Stimulated activated CD4-positive, alpha-beta T cell treated with anti-CD3 and anti-CD28 coated beads, Interleukin-12 subunit alpha, Interleukin-12 subunit beta, amount 100 ng/mL, for 4 hours (primary cell): ENCODE data around the gene CDCA3.
A peak's percentile ranks its signal among the peaks of the same experiment; 100 is the strongest.

Source experiments
- DNase-seq: peaks from one replicate; pipeline ENCODE4 v3.0.0-alpha.2; 2020

Gene CDCA3

DNA sequence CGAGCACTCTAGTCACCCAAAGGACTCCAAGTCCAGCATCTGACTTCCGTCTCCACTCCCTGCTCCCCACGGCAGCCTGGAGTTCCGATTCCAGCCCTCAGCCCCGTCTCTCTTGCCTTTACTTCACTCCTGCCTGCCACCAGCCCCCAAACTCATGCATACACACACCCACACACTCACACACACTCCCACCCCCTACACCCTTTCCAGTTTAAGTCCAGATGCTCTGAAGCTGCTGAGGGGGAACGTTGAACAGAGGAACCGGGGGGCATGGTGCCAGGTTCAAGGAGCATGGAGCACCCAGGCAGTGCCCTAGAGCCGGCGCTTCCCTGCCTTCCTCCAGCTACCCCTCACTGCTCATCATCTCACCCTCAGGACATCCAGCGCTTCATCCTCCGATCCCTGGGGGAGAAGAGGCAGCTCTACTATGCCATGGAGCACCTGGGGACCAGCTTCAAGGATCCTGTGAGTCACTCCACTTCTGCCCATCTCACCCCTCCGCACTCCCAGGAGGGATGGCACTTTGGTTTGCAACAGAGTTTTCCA is 19.6 kb downstream of the CDCA3 start:
- DNase-seq, result no peak

DNA sequence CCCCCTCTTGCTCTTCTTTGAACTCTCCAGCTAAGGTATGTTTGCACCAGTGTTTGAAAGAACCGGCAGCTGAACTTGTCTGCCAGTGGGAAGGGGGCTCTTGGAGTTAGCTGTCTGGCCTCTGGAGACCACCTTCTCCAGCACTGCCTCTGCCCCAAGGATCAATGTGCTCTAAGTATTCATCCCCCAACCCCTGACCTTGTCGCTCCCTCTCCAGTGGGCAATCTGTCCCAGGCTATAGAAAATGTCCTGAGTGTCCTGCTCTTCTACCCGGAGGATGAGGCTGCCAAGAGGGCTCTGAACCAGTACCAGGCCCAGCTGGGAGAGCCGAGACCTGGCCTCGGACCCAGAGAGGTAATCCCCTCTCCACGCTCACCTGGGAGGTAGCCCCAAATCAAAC is 20.1 kb downstream of the CDCA3 start:
- DNase-seq, result no peak

DNA sequence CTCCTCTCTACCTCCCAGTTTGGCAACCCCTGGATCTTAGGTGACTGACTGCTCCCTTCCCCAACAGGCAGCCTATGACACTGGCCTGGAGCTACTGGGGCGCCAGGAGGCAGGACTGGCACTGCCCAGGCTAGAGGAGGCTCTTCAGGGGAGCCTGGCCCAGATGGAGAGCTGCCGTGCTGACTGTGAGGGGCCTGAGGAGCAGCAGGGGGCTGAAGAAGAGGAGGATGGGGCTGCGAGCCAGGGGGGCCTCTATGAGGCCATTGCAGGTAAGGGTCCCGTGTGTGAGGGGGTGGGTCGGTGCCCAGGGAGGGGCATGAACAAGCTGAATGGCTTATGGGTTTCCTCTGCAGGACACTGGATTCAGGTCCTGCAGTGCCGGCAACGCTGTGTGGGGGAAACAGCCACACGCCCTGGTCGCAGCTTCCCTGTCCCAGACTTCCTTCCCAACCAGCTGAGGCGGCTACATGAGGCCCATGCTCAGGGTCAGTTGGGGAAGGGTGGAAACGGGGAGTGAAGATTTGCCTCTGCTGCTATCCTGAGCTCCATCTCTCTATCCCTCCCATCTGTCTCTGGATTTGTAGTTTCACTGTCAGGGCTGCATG is 20.7 kb downstream of the CDCA3 start:
- DNase-seq, result no peak

DNA sequence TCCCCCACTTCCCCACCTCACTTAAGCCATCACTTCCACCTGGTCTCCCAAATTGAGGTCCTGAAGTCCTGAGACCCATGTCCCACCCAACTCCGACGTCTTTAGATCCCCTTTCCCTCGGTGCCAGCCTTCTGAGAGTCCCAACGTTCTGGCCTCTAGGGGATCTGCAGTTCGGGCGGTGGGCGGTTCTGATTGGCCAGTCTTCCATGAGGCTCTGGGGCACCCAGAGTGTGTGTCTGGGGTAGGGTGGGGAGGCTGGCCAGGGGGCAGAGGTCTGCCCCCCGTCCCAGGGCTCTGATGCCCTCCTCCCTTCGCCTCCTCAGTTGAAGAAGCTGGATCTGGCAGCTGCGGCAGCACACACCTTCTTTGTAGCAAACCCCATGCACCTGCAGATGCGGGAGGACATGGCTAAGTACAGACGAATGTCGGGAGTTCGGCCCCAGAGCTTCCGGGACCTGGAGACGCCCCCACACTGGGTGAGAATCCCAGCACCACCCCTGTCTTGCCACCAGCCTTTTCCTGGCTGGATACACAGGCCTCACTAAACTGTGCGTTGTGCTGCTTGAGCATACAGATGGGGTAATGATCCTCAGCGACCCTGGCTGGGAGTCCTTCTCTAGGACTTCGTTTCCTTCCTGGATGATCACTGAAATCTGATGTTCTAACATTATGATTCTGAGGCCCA is 21.4 kb downstream of the CDCA3 start:
- DNase-seq, result no peak

DNA sequence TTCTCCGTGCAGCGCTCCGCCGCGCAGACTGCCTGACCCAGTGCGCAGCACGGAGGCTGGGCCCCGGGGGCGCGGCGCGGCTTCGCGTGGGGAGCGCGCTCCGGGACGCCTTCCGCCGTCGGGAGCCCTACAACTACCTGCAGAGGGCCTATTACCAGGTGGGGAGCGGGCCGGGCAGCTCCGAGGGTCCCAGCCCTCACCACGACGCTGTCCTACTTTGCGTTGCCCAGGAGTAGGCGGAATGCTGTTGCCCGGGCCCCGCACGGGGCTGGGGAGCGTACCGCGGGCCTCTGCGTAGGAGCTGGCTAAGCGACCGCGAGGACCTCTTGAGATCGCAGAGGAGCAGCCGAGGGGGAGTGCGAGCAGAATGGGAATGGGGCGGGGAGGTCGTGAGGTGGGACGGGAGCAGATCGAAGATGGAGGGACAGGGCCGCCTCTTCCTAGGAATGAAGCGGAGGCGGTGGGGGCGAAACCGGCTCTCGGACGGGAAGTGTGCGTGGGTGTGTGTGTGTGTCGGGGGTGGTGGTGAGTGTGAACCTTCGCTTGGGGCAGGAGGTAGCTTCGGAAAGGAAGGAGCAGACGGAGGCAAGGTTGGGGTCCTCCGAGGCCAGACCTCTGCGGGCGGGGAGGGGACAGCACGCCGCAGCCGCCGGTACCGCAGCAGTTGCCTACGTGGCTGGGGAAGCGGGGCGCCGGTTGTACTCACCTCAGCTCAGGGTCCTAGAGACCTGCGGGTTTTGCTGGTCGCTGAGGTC is 22.1 kb downstream of the CDCA3 start:
- DNase-seq, result peak; percentile 44

DNA sequence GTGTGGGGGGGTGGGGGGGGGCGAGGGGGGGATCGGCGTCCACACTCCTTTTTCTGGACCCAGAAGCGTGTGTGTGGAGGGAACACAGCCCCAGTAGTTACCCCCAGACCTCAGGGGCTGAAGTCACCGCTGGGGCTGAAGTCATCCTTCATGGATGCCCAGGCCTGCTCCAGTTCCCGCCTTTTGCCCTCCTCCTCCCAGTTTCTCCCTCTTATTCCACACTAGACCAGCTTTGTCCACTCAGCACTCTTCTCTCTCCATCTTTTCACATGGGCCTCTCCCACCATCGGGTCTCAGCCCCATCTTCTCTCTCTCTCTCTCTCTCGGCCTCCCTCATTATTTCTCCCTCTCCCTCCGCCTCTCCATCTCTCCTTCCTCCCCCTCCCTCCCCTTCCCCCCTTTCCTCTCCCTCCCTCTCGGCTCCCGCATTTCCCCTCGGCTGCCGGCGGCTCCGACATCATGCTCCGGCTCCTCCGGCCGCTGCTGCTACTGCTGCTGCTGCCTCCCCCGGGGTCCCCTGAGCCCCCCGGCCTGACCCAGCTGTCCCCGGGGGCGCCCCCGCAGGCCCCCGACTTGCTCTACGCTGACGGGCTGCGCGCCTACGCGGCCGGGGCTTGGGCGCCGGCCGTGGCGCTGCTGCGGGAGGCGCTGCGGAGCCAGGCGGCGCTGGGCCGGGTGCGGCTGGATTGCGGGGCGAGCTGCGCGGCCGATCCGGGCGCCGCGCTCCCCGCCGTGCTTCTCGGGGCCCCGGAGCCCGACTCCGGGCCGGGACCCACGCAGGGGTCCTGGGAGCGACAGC is 22.9 kb downstream of the CDCA3 start, which contains the start of gene P3H3:
P3H3 (plus strand) TSS at position 426 of the 799 bp plus-strand sequence; CDS start at position 460, 34 bp downstream.
- DNase-seq, result no peak

DNA sequence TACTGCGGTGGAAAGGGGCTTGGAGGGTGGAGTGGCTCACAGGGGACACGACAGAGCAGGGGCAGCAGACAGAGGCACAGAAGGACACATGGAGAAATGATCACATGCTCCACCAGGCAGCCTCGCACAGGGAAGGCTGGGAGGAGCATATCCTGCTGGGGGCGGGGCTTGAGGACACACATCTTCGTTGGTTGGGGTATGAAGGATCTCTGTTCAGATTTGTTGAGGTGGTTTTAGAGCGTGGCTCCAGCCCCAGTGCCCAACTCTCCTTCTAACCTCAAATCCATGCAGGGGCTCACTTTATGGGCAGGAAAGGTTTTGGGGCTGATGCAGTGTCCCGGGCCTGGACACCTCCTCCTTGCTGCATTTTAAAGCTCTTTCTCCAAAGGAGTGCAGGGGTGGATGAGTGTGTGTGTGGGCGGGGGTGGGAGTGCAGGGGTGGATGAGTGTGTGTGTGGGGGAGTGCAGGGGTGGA is 23.6 kb downstream of the CDCA3 start:
- DNase-seq, result peak; percentile 53

DNA sequence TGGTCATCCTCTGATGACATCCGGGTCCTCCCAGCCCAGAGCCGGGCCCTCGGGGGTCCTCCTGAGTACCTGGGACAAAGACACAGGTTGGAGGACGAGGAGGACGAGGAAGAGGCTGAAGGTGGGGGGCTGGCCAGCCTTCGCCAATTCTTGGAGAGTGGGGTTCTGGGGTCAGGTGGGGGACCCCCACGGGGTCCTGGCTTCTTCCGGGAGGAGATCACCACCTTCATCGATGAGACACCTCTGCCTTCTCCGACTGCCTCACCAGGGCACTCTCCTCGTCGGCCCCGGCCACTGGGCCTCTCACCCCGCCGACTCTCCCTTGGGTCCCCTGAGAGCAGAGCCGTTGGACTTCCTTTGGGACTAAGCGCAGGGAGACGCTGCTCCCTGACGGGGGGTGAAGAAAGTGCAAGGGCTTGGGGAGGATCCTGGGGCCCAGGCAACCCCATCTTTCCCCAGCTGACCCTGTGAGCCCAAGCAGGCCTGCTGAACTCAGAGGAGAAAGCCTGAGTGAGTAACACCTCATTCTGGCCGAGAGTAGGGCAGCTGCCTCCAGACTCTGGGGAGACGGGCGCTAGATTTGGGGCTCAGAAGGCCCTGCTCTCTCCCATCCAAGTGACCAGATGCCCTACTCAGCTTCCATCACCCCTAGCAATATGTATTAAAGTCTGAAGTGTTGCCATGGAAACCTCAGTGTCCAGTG is 24.2 kb downstream of the CDCA3 start:
- no peak for DNase-seq

DNA sequence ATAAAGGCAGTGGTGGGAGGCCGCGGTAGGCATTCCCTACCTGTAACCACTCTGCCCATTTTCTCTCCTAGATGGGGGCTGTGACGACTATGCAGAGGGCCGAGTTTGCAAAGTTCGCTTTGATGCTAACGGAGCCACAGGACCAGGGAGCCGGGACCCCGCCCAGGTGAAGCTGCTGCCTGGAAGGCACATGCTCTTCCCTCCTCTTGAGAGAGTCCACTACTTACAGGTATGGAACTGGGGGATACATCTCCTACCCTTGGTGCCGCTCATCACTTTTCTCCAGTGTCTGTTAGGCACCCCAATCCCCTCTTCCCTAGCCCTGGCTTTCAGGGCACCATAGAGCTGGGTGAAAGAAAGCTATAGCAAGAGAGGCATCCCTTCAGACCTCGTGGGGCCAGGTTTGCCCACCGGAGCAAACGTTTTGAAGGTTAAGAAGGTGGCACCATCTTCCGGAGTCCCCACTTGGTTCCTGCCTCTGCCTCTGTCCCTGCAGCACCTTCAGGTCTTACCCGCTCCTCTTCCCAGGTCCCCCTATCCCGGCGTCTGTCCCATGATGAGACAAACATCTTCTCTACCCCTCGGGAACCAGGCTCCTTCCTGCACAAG is 24.9 kb downstream of the CDCA3 start:
- no peak for DNase-seq

DNA sequence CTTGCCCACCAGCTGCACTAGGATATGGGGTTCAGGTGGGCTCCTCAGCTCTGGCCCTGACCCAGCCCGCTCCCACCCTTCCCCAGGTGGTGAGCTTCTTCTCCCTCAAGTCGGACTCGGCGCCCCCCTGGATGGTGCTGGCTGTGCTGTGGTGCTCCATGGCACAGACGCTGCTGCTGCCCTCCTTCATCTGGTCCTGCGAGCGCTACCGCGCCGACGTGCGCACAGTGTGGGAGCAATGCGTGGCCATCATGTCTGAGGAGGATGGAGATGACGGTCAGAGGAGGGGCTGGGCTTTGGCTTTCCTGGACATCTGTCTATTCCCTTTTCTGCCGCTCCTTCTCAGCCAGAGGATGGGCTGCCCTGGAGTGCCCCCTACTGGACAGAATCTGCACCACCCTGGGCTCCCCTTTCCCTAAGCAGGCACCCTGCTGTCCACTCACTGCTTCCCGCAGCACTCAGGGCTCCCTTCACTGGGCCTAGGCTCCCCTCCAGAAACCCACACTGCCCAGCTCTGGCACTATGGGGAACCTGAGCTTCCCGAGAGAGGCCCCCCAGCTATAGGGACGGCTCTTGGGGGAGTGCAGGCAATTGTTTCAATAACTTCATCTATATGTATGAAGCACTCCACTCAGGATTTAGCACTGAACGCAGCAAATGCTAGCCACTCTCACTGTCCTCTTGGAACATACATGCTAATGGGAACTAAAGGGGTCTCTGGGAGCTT is 25.5 kb downstream of the CDCA3 start:
- peak; percentile 82 for DNase-seq

DNA sequence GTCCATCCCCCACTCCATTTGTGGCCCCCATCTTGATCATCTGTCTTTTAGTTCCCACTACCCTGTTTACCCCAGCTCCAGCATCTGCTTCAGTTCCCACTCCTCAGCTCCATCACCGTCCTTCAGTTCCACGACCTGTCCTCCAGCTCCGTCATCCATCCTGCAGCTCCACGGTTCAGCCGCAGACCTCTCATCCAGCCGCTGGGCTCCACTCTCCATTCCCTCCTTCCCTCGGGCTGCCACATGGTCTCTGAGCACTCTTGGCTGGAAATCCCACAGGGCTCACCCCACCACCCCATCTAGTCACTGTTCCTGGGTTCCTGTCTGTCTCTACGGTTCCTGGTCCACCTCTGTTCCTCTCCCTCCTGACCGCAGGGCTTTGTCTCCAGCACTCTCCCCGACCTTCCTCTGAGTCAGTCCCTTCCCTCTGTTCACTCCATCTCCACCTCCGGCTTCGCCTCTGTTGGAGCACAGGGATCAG is 26.1 kb downstream of the CDCA3 start:
- no peak for DNase-seq

DNA sequence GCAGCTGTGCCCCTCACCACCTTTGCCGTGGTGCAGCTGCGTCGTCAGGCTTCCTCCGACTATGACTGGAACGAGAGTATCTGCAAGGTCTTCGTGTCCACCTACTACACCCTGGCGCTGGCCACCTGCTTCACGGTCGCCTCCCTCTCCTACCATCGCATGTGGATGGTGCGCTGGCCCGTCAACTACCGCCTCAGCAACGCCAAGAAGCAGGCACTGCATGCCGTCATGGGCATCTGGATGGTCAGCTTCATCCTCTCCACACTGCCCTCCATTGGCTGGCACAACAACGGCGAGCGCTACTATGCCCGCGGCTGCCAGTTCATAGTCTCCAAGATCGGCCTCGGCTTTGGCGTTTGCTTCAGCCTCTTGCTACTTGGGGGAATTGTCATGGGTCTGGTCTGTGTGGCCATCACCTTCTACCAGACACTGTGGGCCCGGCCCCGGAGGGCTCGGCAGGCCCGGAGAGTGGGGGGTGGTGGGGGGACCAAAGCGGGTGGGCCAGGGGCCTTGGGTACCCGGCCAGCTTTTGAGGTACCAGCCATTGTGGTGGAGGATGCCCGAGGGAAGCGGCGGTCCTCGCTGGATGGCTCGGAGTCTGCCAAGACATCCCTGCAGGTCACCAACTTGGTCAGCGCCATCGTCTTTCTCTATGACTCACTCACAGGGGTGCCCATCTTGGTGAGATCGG is 26.9 kb downstream of the CDCA3 start:
- DNase-seq, result no peak

DNA sequence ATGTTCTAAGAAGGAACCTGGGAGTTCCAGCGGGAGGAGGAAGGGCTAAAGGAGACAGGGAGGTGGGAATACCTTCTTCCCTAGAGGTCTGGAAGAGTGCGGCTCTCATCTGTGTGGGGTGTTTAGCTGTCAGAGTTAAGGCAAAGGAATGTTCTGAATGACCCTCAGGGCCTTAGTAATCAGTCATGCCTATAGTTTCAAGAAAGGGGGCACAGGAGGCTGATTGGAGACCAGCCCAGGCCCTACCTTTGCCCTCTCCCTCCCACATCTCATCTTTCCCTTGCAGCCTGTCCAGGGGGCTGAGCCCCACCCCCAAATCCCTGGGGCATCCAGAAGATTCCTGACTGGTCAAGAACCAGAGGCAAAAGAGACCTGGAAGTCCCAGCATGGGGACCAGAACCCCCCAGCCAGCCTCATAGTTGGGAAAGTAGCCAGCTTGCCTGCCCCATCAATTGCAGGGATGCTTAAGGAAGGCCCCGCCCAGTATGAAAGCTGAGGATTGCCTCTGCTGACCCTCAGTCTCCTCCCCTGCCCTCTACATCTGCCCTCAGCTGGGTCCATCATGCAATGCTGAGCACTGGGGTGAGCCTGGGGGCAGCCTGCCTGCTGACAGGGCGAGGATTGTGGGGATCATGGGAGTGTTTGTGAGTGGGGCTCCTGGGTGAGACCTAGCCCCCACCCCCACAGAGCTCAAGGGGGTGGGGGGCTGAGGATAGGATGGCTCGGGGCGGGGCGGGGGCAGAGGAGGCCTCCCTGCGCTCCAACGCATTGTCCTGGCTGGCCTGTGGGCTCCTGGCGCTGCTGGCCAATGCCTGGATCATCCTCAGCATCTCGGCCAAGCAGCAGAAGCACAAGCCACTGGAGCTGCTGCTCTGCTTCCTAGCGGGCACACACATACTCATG is 27.7 kb downstream of the CDCA3 start:
- DNase-seq, result no peak

DNA sequence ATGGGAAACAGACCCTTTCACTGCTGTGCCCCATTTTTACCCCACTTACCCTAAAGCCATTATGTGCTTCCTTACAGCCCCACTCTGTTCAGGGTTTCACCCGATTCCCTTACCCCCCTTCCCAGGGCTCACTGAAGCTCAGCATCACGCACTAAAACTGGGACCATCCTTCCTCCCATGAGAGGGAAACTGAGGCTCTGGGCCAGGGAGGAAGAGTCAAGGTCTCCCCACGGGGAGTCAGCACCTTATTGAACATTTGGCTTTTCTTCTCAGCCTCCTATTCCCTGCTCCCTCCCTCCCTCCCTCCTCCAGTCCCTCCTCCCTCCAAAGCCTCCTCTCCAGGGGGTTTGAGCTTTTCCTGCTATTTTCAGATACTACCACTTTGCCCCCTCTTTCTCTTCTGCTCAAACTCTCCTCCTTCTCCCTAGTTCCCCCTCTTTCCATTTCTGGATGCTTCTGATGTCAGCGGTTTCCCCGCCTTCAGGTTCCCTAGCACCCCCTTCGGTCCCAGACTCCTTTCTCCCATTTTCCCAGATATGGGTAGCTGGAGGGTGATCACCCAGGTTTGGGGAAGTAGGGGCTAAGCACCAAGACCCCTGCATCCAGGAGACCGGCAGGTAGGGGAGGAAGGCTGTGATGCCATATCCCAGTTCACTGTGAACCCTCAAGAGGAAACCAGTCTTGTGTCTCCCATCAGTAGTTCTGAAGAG is 28.5 kb downstream of the CDCA3 start:
- no peak for DNase-seq

DNA sequence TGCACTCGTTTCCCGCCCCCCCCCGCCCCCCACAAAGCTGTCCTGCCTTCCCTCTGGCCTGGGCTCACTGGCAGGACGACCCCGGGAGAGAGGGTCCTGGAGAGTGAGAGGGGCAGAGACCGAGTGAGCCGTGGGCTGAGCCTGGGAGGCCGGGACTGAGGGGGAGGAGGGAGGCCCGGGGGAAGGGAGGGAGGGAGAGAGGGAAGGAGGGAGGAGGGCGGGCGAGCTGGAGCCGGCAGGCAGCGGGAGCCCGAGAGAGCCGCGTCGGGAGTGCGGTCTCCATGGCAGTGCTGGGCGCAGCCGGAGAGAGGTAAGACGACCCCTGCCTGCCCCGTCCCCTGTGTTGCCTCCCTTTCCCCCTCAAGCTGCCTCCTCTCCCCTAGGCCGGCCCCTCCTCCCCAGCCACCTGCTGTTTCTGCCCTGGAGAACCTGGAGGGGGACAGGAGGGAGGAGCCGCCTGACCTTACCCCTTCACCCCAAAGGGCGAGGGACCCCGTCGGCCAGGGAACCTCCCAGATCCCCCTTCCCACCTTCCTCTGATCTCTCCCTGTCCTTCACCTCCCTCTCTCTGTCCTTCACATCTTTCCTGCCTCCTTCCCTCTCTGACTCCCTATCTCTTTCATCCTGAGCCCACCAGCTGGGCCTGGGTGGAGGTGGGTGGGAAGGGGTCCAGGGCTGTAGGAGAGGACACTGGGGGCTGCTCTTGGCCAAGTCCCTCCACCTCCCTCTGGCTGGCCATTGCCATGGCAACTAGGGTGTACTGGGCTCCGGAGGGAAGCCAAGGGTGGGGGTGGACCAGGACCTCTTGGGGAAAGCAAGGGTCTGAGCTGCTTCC is 29.3 kb downstream of the CDCA3 start, which contains the start of gene GPR162:
GPR162 (plus strand) TSS at position 231 of the 835 bp plus-strand sequence. CDS start 2,078 bp downstream, outside the sequence.
- DNase-seq, result no peak

DNA sequence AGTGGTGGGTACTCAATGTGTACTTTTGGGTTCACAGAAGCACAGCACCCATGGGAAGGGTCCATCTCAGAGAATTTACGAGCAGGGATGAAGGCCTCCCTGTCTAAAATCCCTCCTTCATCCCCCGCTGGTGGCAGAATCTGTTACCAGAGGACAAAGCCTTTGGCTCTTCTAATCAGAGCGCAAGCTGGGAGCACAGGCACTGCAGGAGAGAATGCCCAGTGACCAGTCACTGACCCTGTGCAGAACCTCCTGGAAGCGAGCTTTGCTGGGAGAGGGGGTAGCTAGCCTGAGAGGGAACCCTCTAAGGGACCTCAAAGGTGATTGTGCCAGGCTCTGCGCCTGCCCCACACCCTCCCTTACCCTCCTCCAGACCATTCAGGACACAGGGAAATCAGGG is 30.9 kb downstream of the CDCA3 start:
- DNase-seq, result no peak
